H9 (cell line): ENCODE results near the gene NAA10. TPM values are rescaled to one million over a fixed set of nuclear protein-coding genes. Genes with fewer than 3 reads are reported as not detected.

Experiments used
- DNase-seq: peaks from one replicate; pipeline ENCODE4 v3.0.0-alpha.2; 2017
- H2AFZ ChIP-seq: one replicate; pipeline ENCODE4 v1.6.1; 2013; ENCODE audit warnings: mild to moderate bottlenecking, low read length, control low read depth, moderate library complexity
- H2AK5ac ChIP-seq: 2 replicates; pipeline ENCODE4 v1.6.1; 2013; ENCODE audit warnings: low read length, control low read depth, mixed read lengths; ENCODE audit not compliant: insufficient read length
- H2BK120ac ChIP-seq: one replicate; pipeline ENCODE4 v1.6.1; 2013; ENCODE audit warnings: low read depth, mild to moderate bottlenecking, low read length, control low read depth, inconsistent platforms; ENCODE audit not compliant: poor library complexity, severe bottlenecking
- H2BK12ac ChIP-seq: 2 replicates; pipeline ENCODE4 v1.6.1; 2013; ENCODE audit warnings: low read length, control low read depth, mixed read lengths, low read depth; ENCODE audit not compliant: insufficient read length
- H2BK15ac ChIP-seq: 2 replicates; pipeline ENCODE4 v1.6.1; 2013; ENCODE audit warnings: low read depth, low read length, control low read depth
- H2BK20ac ChIP-seq: one replicate; pipeline ENCODE4 v1.6.1; 2013; ENCODE audit warnings: low read depth, mild to moderate bottlenecking, low read length, control low read depth, inconsistent platforms; ENCODE audit not compliant: poor library complexity, severe bottlenecking
- H2BK5ac ChIP-seq: 2 replicates; pipeline ENCODE4 v1.6.1; 2013; ENCODE audit warnings: low read length, control low read depth, mixed read lengths; ENCODE audit not compliant: insufficient read length
- H3K14ac ChIP-seq: 2 replicates; pipeline ENCODE4 v1.6.1; 2013; ENCODE audit warnings: low read length, control low read depth; ENCODE audit not compliant: insufficient read depth
- H3K18ac ChIP-seq: 2 replicates; pipeline ENCODE4 v1.6.1; 2013; ENCODE audit warnings: low read depth, mild to moderate bottlenecking, mixed read lengths, low read length, control low read depth; ENCODE audit not compliant: insufficient read length
- H3K23ac ChIP-seq: 2 replicates; pipeline ENCODE4 v1.6.1; 2013; ENCODE audit warnings: low read length, control low read depth, mixed read lengths, low read depth; ENCODE audit not compliant: insufficient read length
- H3K23me2 ChIP-seq: 2 replicates; pipeline ENCODE4 v1.6.1; 2013; ENCODE audit warnings: low read depth, mild to moderate bottlenecking, mixed read lengths, low read length, control low read depth; ENCODE audit not compliant: insufficient read length, poor library complexity, severe bottlenecking
- H3K27ac ChIP-seq: 2 replicates; pipeline ENCODE4 v1.5.1; 2013; ENCODE audit warnings: low read length, control low read depth, mixed read lengths, low read depth; ENCODE audit not compliant: insufficient read length
- H3K27me3 ChIP-seq: 2 replicates; pipeline ENCODE4 v1.6.1; 2013; ENCODE audit warnings: low read length, control low read depth, inconsistent platforms; ENCODE audit not compliant: insufficient read depth
- H3K4ac ChIP-seq: 2 replicates; pipeline ENCODE4 v1.6.1; 2013; ENCODE audit warnings: low read depth, mild to moderate bottlenecking, control low read depth, inconsistent platforms, low read length, moderate library complexity
- H3K4me1 ChIP-seq: 2 replicates; pipeline ENCODE4 v1.6.1; 2013; ENCODE audit warnings: low read length, control low read depth, inconsistent platforms; ENCODE audit not compliant: insufficient read depth
- H3K4me2 ChIP-seq: 2 replicates; pipeline ENCODE4 v1.6.1; 2013; ENCODE audit warnings: low read length, control low read depth, mixed read lengths; ENCODE audit not compliant: insufficient read length, insufficient read depth
- H3K56ac ChIP-seq: 2 replicates; pipeline ENCODE4 v1.6.1; 2013; ENCODE audit warnings: low read depth, mild to moderate bottlenecking, mixed read lengths, low read length, control low read depth; ENCODE audit not compliant: insufficient read length
- H3K79me1 ChIP-seq: 2 replicates; pipeline ENCODE4 v1.6.1; 2013; ENCODE audit warnings: low read depth, mild to moderate bottlenecking, moderate library complexity, low read length, control low read depth, inconsistent platforms; ENCODE audit not compliant: insufficient read depth, poor library complexity, severe bottlenecking
- H3K79me2 ChIP-seq: 2 replicates; pipeline ENCODE4 v1.6.1; 2013; ENCODE audit warnings: low read length, control low read depth, inconsistent platforms; ENCODE audit not compliant: insufficient read depth
- H3K9ac ChIP-seq: 2 replicates; pipeline ENCODE4 v1.6.1; 2013; ENCODE audit warnings: low read length, control low read depth, mixed read lengths; ENCODE audit not compliant: insufficient read length; ENCODE audit errors: extremely low read depth
- H3K9me3 ChIP-seq: one replicate; pipeline ENCODE4 v1.6.1; 2013; ENCODE audit warnings: low read depth, low read length, inconsistent platforms; ENCODE audit not compliant: control insufficient read depth
- H3T11ph ChIP-seq: one replicate; pipeline ENCODE4 v1.6.1; 2013; ENCODE audit warnings: mild to moderate bottlenecking, low read length, control low read depth, inconsistent platforms
- H4K20me1 ChIP-seq: one replicate; pipeline ENCODE4 v1.6.1; 2013; ENCODE audit not compliant: control insufficient read depth, insufficient read length, insufficient read depth
- H4K5ac ChIP-seq: 2 replicates; pipeline ENCODE4 v1.6.1; 2013; ENCODE audit warnings: low read depth, mild to moderate bottlenecking, mixed read lengths, low read length, control low read depth; ENCODE audit not compliant: insufficient read length
- H4K8ac ChIP-seq: replicated peaks from 2 replicates; pipeline ENCODE4 v1.6.1; 2013; ENCODE audit warnings: low read length, control low read depth, mixed read lengths, low read depth; ENCODE audit not compliant: insufficient read length
- H4K91ac ChIP-seq: 2 replicates; pipeline ENCODE4 v1.6.1; 2013; ENCODE audit warnings: low read depth, mild to moderate bottlenecking, moderate library complexity, mixed read lengths, low read length, control low read depth; ENCODE audit not compliant: insufficient read length
- H3K27ac Mint-ChIP-seq, 3 experiments: 2 replicates in 2 of 3; 3 replicates in 1 of 3; pipeline ENCODE4 v1.8.0; 2020 to 2021; ENCODE audit warnings: mixed read lengths in 3 of 3, mild to moderate bottlenecking in 1 of 3, moderate library complexity in 1 of 3
- H3K27me3 Mint-ChIP-seq: 2 replicates; pipeline ENCODE4 v1.8.0; 2021; ENCODE audit warnings: low read depth, mild to moderate bottlenecking, moderate library complexity, mixed read lengths
- H3K36me3 Mint-ChIP-seq, 3 experiments: 2 replicates in 2 of 3; 3 replicates in 1 of 3; pipeline ENCODE4 v1.8.0; 2020 to 2021; ENCODE audit warnings: low read depth in 3 of 3, mixed read lengths in 3 of 3; ENCODE audit not compliant: insufficient read depth in 1 of 3
- H3K4me1 Mint-ChIP-seq, 2 experiments: 2 replicates each; pipeline ENCODE4 v1.8.0; 2020; ENCODE audit warnings: mixed read lengths in 2 of 2
- H3K4me3 Mint-ChIP-seq, 2 experiments: 2 replicates in 1 of 2; 3 replicates in 1 of 2; pipeline ENCODE4 v1.8.0; 2020 to 2021; ENCODE audit warnings: mild to moderate bottlenecking in 2 of 2, mixed read lengths in 2 of 2, moderate library complexity in 1 of 2
- H3K9me3 Mint-ChIP-seq, 2 experiments: 2 replicates in 1 of 2; 3 replicates in 1 of 2; pipeline ENCODE4 v1.8.0; 2020; ENCODE audit warnings: mild to moderate bottlenecking in 2 of 2, mixed read lengths in 2 of 2, moderate library complexity in 1 of 2
- CTCF ChIP-seq: fragments of 200-600 bp; sonication (generic); conservative IDR thresholded peaks from 3 replicates; pipeline ENCODE4 v1.8.0; 2021; ENCODE audit warnings: antibody characterized with exemption, mild to moderate bottlenecking
- WGBS: extraction: QIAGEN DNeasy Blood & Tissue Kit; methylation state at CpG from one replicate; pipeline ENCODE4 v1.1.7; 2013; ENCODE audit warnings: missing lambda C conversion rate, low lambda C conversion rate, mixed read lengths; ENCODE audit not compliant: insufficient read length; ENCODE audit errors: extremely low coverage; 5-methylcytosine and 5-hydroxymethylcytosine counted together
- total RNA-seq: library from RNA; stranded (reverse); gene quantifications from 2 replicates; pipeline ENCODE4 v1.2.1, GENCODE V29; 2021

The NAA10 gene
- total RNA-seq, 1 experiment from 2014 or later = 101 TPM

GRCh38 chrX:153887385-153887784, 47.5 kb downstream of the NAA10 start:
- no peak for DNase-seq
- H3K18ac ChIP-seq = no peak overlapping the region
- no peak overlapping the region for H2BK12ac ChIP-seq
- H3K14ac ChIP-seq = no peak overlapping the region
- no peak overlapping the region for H3K56ac ChIP-seq
- H3K79me2 ChIP-seq = no peaks in the 10 kb centered on the region
- H2AK5ac ChIP-seq = no peak overlapping the region
- no CpG with 5 or more reads among the region's 8 CpGs for WGBS
- H3K9ac ChIP-seq = no peak overlapping the region
- H3K23ac ChIP-seq = no peak overlapping the region
- H3K23me2 ChIP-seq = peaks cover 4% of the 10 kb centered on the region
- H2BK5ac ChIP-seq = no peak overlapping the region
- H3K36me3 Mint-ChIP-seq = peaks cover 4 to 16% (median 11%) of the 10 kb centered on the region in 3 experiments; a peak in 6 of 7 replicates
- no peak overlapping the region for H4K5ac ChIP-seq
- H2BK120ac ChIP-seq = no peak overlapping the region
- H3K79me1 ChIP-seq = no peaks in the 10 kb centered on the region
- H3K27ac ChIP-seq = no peak overlapping the region
- 0 out of 7 replicates have a peak overlapping the region, but pooled peaks of 1 of the 3 experiments have one; percentile 70 for H3K27ac Mint-ChIP-seq
- H3K9me3 Mint-ChIP-seq = peaks cover 53 to 65% of the 10 kb centered on the region in 2 experiments
- no peak overlapping the region for H2BK15ac ChIP-seq
- no peaks in the 10 kb centered on the region for H4K20me1 ChIP-seq
- H3T11ph ChIP-seq = no peak overlapping the region
- no peak overlapping the region for H3K4me2 ChIP-seq
- peaks cover 26% of the 10 kb centered on the region for H3K27me3 Mint-ChIP-seq
- peaks cover 9 to 23% of the 10 kb centered on the region in 2 experiments for H3K4me1 Mint-ChIP-seq
- no peak overlapping the region for H2BK20ac ChIP-seq
- peaks cover 18% of the 10 kb centered on the region for H3K9me3 ChIP-seq
- TF ChIP-seq CTCF = no peak
- H3K27me3 ChIP-seq = no peaks in the 10 kb centered on the region
- no peak overlapping the region for H4K91ac ChIP-seq
- H2AFZ ChIP-seq = no peak overlapping the region
- no peak overlapping the region for H4K8ac ChIP-seq
- H3K4me1 ChIP-seq = no peaks in the 10 kb centered on the region
- H3K4ac ChIP-seq = no peak overlapping the region
- H3K4me3 Mint-ChIP-seq = no peak overlapping the region; a peak in 1 of 5 replicates
